ENCODE measurements around the gene HS3ST6. TPM values are rescaled to one million over a fixed set of nuclear protein-coding genes. Genes with fewer than 3 reads are reported as not detected.
"Not testable (repeated sequence)": the region's sequence is repeated elsewhere in the genome, so short reads cannot be mapped to it uniquely, and the experiment has no call there.

HS3ST6 gene
- total RNA-seq, 1 donor from 2014 or later, result not detected

GRCh38 chr16:1947369-1947670 is 29.1 kb upstream of the HS3ST6 start:
- no peak for DNase-seq (ENCODE audit: low read depth)

- no peak for DNase-seq (ENCODE audit: low read depth)
Measured at GRCh38 chr16:1946495-1947368, 28.5 kb upstream of the HS3ST6 start.

- DNase-seq (ENCODE audit: low read depth), result no peak
Measured at GRCh38 chr16:1945559-1946391, 27.6 kb upstream of the HS3ST6 start.

- DNase-seq (ENCODE audit: low read depth), result no peak
Measured at GRCh38 chr16:1944612-1945199, 26.5 kb upstream of the HS3ST6 start.

- DNase-seq (ENCODE audit: low read depth), result peak; percentile 100
Measured at GRCh38 chr16:1942810-1943726, 24.9 kb upstream of the HS3ST6 start, which contains the start of gene MSRB1. Gene MSRB1, minus strand, starts transcription at chr16:1943199. Its CDS starts 43 bp downstream, at chr16:1943156.

- DNase-seq (ENCODE audit: low read depth), result peak; percentile 70
Measured at GRCh38 chr16:1942047-1942809, 24.0 kb upstream of the HS3ST6 start.

- no peak for DNase-seq (ENCODE audit: low read depth)
Measured at GRCh38 chr16:1941162-1942046, 23.2 kb upstream of the HS3ST6 start.

GRCh38 chr16:1940273-1941161 is 22.3 kb upstream of the HS3ST6 start:
- DNase-seq (ENCODE audit: low read depth), result peak; percentile 29

GRCh38 chr16:1939833-1940232 is 21.6 kb upstream of the HS3ST6 start:
- DNase-seq (ENCODE audit: low read depth), result not testable (repeated sequence)

GRCh38 chr16:1938910-1939309 is 20.7 kb upstream of the HS3ST6 start:
- no peak for DNase-seq (ENCODE audit: low read depth)

- no peak for DNase-seq (ENCODE audit: low read depth)
Measured at GRCh38 chr16:1938316-1938715, 20.1 kb upstream of the HS3ST6 start.

- no peak for DNase-seq (ENCODE audit: low read depth)
Measured at GRCh38 chr16:1936945-1937479, 18.8 kb upstream of the HS3ST6 start.

- DNase-seq (ENCODE audit: low read depth), result no peak
Measured at GRCh38 chr16:1933097-1933661, 15.0 kb upstream of the HS3ST6 start.

GRCh38 chr16:1932050-1933028 is 14.1 kb upstream of the HS3ST6 start:
- peak; percentile 41 for DNase-seq (ENCODE audit: low read depth)

- DNase-seq (ENCODE audit: low read depth), result no peak
Measured at GRCh38 chr16:1930338-1930720, 12.1 kb upstream of the HS3ST6 start.

Data from myocyte (in vitro differentiated cells).